Daoy (cell line): ENCODE data around the gene CYB5R2. TPM values are rescaled to one million over a fixed set of nuclear protein-coding genes. Genes with fewer than 3 reads are reported as not detected.
A peak's percentile ranks its signal among the peaks of the same experiment; 100 is the strongest.

Source experiments
- DNase-seq: peaks from one replicate; pipeline ENCODE4 v3.0.0-alpha.2; 2015; ENCODE audit warnings: low read depth
- total RNA-seq: library from RNA; depleted of rRNA; stranded (reverse); fragments of >200 nt; shearing (Covaris generic); gene quantifications from 2 replicates; pipeline ENCODE4 v1.2.3, GENCODE V29; 2014; rRNA removed

CYB5R2 gene
- total RNA-seq, 1 experiment from 2014 or later = 3.2 TPM

GRCh38 chr11:7638710-7639642 lies 34.3 kb downstream of the CYB5R2 start:
- DNase-seq = no peak

- peak; percentile 26 for DNase-seq
Measured at GRCh38 chr11:7637447-7638157, 35.7 kb downstream of the CYB5R2 start.

- no peak for DNase-seq
Measured at GRCh38 chr11:7636350-7636749, 37.0 kb downstream of the CYB5R2 start.

DNA sequence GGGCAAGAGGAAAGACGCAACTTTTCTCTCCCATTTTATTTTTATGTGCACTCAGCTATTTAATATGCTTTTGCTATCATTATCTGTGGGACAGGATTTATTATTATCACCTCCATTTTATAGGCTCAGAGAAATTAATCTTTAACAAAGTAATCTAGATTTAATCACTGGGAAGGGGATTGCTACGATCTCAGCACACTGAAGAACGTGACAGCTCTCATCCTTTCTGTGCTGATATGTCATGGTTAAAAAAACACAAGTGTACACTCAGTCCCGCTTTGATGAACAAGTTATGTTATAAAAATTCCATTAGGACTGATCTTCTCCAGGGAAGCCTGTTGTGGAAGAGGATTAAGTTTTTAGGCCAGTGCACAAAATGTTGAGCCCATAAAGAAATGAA lies 37.6 kb downstream of the CYB5R2 start:
- no peak for DNase-seq

DNA sequence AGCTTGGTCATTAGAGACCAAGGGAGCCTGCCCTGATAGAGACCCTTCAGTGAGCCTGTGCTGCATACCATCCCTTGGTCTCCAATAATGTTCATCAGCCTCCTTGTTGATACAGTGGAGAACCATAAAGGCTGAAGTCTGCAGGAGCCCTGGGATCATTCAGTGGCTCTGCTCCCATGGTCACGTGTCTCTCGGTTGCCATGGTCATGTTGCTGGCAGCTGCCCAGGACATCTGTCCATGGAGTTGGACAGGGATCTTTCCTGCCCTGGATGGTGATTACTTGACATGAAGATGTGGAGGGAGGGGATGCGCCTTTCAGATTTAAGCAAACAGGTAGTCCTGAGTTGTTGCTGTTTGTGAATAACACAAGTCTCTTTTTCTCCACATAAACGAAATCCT lies 38.2 kb downstream of the CYB5R2 start:
- no peak for DNase-seq

DNA sequence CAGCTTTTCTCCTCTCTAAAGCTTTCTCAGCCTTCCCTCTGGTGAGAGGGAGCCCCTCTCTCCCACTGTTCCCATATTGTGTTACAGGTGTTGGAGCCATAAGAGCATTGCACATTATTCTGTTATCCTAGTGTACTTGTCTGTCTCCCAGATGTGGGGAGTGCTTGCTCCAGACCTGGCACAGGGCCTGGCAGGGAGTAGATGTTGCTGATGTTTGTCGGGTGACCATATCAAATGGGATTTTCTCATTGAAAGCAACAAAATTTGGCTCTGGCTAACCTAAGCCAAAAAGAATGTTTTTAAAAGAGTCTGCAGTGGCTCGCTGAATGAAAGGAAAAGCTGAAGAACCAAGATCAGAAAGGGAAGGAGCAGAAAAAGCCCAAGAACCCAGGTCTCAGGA lies 41.1 kb downstream of the CYB5R2 start:
- DNase-seq = no peak

GRCh38 chr11:7630002-7630401 lies 43.3 kb downstream of the CYB5R2 start:
- no peak for DNase-seq

- DNase-seq = no peak
Measured at GRCh38 chr11:7628660-7629059, 44.6 kb downstream of the CYB5R2 start.

DNA sequence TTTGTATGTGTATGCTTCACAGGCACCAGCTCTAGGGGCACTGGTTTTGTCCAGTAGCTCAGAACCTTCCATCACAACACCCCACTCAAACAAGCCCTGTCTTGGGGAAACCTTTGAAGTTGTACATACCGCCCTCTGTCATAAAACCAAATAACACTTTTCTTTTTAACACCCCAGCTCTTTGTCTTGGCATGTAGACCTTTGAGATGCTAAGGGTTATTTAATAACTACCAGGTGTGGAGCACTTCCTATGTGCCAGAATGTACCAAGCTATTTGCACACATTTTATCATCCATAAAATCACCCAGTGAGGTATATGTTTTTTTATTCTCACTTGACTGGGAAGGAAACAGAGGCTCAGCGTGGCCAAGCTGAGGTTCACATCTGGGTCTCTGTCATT lies 50.6 kb downstream of the CYB5R2 start:
- DNase-seq = no peak

DNA sequence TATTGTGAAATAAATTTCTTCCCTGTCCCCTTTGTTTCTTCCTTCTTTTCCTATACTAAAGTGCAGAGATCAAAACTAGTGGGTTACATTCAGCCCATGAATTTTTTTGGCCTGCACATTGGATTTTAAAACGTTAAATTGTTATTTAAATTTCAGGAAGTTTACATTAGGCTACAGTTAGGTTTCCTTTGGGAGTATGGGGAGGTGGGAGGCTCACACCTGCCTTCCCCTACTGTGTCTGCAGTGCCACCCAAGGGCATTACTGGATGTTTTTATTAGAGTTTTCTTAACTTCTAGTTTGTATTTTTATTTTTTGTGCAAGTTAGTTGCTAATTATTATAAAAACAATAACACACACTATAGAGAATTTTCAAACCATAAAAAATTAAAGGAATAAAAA lies 51.7 kb downstream of the CYB5R2 start:
- no peak for DNase-seq

- DNase-seq = no peak
Measured at GRCh38 chr11:7621090-7621489, 52.2 kb downstream of the CYB5R2 start.

DNA sequence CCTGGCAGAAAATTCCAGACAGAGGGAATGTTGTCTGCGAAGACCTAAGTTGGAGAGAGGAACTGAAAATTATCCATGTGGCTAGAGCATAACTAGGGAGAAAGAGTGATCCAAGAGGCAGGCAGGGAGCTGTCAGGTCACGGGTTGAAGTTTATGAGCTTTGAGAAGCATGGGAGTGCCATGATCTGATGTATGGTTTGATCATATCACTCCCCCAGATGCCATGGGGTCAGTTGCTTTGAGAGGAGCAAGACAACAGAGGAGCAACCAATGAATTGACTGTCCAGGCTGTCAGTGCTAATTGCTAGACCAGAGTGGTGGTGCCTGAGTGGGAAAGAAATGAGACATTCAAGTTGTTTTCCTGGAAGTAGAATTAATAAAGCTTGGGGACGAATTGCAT lies 54.0 kb downstream of the CYB5R2 start:
- no peak for DNase-seq

DNA sequence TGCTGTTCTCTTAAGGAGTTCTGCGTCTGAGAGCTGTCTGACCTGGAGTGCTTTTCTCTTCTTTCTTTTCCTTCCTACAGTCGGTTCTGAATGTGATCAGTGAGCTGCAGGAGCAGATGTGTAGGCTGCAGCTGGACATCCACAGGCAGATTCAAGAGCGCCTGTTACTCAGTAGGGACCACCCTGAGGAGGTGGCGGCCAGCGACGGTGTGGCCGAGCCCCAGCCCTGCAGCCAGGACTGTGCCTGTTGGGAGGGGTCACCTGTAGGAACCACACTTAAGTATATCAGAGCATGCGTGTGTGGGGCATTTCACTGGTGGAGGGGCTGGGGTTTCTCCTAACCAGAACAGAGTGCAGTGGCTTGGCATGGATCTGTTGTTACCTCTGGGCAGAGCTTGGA lies 56.3 kb downstream of the CYB5R2 start:
- DNase-seq = no peak

Other genes starting within 250 kb of the CYB5R2 start
- gene OLFML1, start 188.0 kb downstream of the CYB5R2 start, total RNA-seq = 0.42 TPM in 1 of 2 replicates, not detected in the other
- 2.2 and 4.2 TPM in 2 replicates for gene PPFIBP2, start 159.5 kb downstream of the CYB5R2 start, total RNA-seq
- gene OVCH2, start 33.0 kb upstream of the CYB5R2 start, total RNA-seq = not detected in 2 replicates
- gene OR5P2, start 123.4 kb upstream of the CYB5R2 start, total RNA-seq = not detected in 2 replicates
- not detected in 2 replicates for gene OR5P3, start 157.3 kb upstream of the CYB5R2 start, total RNA-seq